ENCODE results near the gene TRPM4. TPM values are rescaled to one million over a fixed set of nuclear protein-coding genes. Genes with fewer than 3 reads are reported as not detected.
"Not testable (repeated sequence)": the region's sequence is repeated elsewhere in the genome, so short reads cannot be mapped to it uniquely, and the experiment has no call there.

Gene TRPM4
- total RNA-seq, 3 donors from 2014 or later: 182 to 398 (median 274) TPM

DNA sequence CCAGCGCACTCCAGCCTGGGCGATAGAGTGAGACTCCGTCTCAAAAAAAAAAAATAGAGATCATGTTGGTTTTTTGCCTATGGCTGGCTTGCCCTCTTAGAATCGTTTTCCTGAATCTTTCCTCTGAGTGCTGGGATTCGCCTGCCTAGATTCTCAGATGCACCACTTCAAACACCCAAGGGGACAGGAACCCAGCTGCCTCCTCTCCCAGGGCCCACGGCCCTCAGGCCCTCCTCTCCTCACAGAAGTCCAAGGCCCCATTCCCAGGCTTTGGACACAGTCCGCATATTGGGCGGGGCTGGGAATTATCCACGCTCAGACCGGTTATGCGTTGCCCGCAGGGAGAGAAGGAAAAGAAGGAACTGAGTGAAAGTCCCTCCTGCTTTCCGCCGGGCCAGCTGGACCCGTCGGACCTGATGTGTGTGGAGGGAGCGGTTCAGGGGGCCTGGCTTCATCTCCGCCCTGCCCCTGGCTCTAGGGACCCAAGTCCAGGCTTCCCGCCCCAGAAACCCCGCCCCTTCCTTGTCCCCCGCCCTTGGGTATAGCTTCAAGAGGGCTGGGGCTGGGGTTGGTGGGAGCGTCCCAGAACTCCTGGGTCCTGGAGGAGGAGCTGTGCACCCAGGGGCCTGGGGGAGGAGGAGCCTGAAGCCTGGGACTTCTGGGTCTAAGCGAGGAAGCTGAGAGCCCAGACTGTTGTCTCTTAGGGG lies 32.4 kb upstream of the TRPM4 start:
- Histone ChIP-seq H3K9me3 (no peaks in the 10 kb centered on the region), H3K36me3 (ENCODE audit: low read depth) (no peaks in the 10 kb centered on the region), H3K4me3 (no peak overlapping the region), H3K4me1 (ENCODE audit: low read depth) (peaks cover 32% of the 10 kb centered on the region)
- intact Hi-C loops (cut with DNase I, micrococcal nuclease): no loop called here
- TF ChIP-seq, protein P1, sequence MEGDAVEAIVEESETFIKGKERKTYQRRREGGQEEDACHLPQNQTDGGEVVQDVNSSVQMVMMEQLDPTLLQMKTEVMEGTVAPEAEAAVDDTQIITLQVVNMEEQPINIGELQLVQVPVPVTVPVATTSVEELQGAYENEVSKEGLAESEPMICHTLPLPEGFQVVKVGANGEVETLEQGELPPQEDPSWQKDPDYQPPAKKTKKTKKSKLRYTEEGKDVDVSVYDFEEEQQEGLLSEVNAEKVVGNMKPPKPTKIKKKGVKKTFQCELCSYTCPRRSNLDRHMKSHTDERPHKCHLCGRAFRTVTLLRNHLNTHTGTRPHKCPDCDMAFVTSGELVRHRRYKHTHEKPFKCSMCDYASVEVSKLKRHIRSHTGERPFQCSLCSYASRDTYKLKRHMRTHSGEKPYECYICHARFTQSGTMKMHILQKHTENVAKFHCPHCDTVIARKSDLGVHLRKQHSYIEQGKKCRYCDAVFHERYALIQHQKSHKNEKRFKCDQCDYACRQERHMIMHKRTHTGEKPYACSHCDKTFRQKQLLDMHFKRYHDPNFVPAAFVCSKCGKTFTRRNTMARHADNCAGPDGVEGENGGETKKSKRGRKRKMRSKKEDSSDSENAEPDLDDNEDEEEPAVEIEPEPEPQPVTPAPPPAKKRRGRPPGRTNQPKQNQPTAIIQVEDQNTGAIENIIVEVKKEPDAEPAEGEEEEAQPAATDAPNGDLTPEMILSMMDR (IDR thresholded peaks at IDR 0.05): no peak
- DNase-seq: peak; percentile 83 to 89 (median 89)
- peak; percentile 61 for ATAC-seq

DNA sequence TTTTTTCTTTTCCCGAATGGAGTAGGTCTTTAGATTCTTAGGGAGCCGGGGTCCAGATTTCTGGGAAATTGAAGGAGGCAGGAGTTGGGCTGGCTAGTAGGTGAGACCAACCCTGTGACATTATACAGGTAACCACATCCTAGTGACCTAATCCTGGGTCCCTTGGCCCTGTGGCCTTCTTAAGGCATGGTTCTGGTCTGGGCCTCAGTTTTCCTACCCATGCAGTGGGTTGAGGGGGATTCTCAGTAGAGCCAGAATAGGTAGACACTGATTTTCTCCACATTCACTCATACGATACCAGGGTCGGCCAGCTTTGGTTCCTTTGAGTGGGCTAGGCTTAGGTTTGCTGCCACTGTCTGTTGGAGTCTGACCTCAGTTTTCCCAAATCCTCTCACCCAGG lies 31.0 kb upstream of the TRPM4 start:
- intact Hi-C loops (cut with DNase I, micrococcal nuclease): no loop called here
- Histone ChIP-seq H3K4me3 (no peak overlapping the region), H3K36me3 (ENCODE audit: low read depth) (no peaks in the 10 kb centered on the region), H3K9me3 (no peaks in the 10 kb centered on the region), H3K4me1 (ENCODE audit: low read depth) (peaks cover 29% of the 10 kb centered on the region)
- DNase-seq: no peak
- TF ChIP-seq, protein P1 (IDR thresholded peaks at IDR 0.05): no peak
- ATAC-seq: no peak

DNA sequence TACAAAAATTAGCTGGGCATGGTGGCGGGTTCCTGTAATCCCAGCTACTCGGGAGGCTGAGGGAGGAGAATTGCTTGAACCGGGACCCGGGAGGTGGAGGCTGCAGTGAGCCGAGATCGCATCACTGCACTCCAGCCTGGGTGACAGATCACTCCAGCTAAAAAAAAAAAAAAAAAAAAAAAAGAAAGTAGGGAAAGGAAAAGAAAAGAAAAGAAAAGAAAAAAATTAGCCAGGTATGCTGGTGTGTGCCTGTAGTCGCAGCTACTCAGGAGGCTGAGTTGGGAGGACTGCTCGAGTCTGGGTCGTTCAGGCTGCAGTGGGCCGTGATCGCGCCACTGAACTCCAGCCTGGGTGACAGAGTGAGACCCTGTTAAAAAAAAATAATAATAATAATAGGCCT lies 30.4 kb upstream of the TRPM4 start:
- ATAC-seq; DNase-seq; H3K36me3 ChIP-seq (ENCODE audit: low read depth); intact Hi-C loops (cut with DNase I, micrococcal nuclease); H3K9me3 ChIP-seq; H3K4me3 ChIP-seq: not testable (repeated sequence)
- peaks cover 29% of the 10 kb centered on the region for H3K4me1 ChIP-seq (ENCODE audit: low read depth)

DNA sequence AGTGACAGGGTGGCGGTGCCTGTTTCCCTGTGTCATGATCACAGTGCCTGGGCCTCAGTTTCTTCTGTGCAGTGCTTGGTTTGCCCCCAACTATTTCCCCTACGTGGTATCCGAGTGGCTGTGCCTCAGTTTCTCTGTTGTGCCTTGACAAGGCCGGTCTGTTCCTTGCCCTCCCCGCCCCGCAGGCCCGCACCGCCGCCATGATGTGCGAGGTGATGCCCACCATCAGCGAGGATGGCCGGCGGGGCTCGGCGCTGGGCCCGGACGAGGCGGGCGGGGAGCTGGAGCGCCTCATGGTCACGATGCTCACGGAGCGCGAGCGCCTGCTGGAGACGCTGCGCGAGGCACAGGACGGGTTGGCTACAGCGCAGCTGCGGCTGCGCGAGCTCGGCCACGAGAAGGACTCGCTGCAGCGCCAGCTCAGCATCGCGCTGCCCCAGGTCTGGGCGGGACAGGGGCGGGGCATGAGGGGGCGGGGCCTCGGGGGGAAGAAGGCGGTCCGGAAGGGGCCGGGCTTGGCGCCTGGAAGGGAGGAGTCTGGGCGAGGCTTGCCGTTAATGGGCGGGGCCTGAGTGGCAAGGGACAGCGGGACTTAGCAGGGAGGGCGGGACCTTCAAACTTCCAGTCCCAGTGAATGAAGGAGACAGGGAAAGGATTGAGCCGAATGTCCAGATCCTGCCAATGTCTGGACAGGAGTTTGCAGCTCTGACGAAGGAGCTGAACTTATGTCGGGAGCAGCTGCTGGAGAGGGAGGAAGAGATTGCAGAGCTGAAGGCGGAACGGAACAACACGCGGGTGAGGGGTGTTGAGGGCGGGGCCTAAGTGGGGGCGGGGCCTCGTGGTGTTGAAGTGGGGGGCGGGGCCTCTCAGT lies 29.7 kb upstream of the TRPM4 start:
- TF ChIP-seq, protein P1 (IDR thresholded peaks at IDR 0.05): no peak
- Histone ChIP-seq H3K4me3 (no peak overlapping the region), H3K36me3 (ENCODE audit: low read depth) (no peaks in the 10 kb centered on the region), H3K9me3 (no peaks in the 10 kb centered on the region), H3K4me1 (ENCODE audit: low read depth) (peaks cover 29% of the 10 kb centered on the region)
- DNase-seq: peak; percentile 95 to 98 (median 97)
- ATAC-seq: peak; percentile 94
- intact Hi-C loops (cut with DNase I, micrococcal nuclease): no loop called here

DNA sequence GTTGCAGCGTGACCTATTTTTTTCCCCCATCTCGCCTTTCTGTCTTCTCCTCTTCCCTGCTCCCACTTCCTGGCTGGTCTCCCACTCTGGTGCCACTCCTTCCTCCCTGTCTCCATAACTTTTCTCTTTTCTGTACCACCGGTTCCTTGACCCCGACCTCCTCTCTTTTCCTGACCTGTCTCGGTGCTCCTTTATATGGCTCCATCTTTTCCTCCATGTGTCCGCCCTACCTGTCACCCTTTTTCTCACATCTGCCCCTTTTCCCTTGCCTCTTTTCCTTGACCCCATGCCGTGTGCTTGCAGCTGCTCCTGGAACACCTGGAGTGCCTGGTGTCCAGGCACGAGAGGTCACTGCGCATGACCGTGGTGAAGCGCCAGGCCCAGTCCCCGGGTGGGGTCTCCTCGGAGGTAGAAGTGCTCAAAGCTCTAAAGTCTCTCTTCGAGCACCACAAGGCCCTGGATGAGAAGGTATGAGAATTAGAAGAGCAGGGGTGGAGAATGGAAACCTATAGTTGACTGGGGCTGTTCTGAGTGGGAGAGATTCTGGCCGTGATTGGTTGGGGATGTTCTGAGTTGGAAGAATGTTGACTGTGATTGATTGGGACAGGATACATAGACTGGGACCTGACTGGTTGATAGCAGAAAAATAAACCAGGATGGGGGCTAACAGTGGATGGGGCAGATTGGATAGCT lies 28.9 kb upstream of the TRPM4 start:
- intact Hi-C loops (cut with DNase I, micrococcal nuclease): no loop called here
- Histone ChIP-seq H3K9me3 (no peaks in the 10 kb centered on the region), H3K36me3 (ENCODE audit: low read depth) (no peaks in the 10 kb centered on the region), H3K4me3 (no peak overlapping the region), H3K4me1 (ENCODE audit: low read depth) (peaks cover 30% of the 10 kb centered on the region)
- DNase-seq (no peak), ATAC-seq (no peak)
- TF ChIP-seq, protein P1 (IDR thresholded peaks at IDR 0.05): no peak

Data from mucosa of descending colon (tissue), 3 donors.